HG03039 (cell line): Measurements from ENCODE around the gene SLC13A2.
A peak's percentile ranks its signal among the peaks of the same experiment; 100 is the strongest.

Experiments used
- ATAC-seq: cut with Tn5 transposase; IDR thresholded peaks from one replicate; pipeline ENCODE4 v1.9.1; 2021; ENCODE audit warnings: mild to moderate bottlenecking, moderate library complexity; ENCODE audit not compliant: unreplicated experiment

The SLC13A2 gene

GRCh38 chr17:28470914-28471366 lies 2.5 kb upstream of the SLC13A2 start:
- no peak for ATAC-seq

DNA sequence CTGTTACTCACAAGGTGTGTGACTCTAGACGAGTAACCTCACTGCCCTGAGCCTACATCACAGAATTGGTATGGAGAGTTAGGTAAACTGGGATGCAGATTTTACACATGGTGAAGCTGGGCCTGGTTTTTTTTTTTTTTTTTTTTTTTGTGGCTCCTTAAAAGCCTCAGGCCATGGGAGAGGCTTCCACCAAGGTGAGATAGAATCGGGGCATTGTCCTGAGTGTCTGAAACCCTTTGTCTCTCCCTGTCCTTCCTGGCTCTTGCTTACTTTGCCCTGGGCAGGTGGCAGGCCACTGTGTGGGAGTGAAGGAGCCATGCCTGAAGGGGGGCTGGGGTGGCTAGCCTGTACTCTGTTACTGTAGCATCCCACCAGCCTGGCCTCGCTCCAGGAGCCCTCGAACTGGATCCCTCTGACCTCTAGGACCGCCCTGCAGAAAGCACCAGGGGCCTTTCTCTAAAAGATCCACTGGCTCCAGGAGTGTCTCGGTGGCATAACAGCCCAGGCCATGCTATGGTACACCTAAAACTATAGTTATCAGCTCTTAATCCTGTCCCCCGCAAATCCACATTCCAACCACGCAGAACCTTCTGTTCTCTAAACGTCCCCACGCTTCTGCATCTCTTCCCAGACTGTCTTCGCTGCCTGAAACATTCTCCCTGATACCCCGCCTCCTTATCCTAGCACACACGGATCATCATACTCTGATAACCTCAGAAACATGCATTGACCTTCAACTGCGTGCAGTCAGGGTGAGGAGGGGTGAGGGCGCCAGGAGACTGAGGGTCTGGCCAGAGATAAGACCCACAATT lies 1.7 kb upstream of the SLC13A2 start:
- no peak for ATAC-seq

- no peak for ATAC-seq
These were observed 460 bp upstream of the SLC13A2 start for GRCh38 chr17:28472871-28473497.

GRCh38 chr17:28474111-28474531 lies 677 bp downstream of the SLC13A2 start:
- no peak for ATAC-seq

- no peak for ATAC-seq
These were observed 1.9 kb downstream of the SLC13A2 start for GRCh38 chr17:28475151-28475900.

DNA sequence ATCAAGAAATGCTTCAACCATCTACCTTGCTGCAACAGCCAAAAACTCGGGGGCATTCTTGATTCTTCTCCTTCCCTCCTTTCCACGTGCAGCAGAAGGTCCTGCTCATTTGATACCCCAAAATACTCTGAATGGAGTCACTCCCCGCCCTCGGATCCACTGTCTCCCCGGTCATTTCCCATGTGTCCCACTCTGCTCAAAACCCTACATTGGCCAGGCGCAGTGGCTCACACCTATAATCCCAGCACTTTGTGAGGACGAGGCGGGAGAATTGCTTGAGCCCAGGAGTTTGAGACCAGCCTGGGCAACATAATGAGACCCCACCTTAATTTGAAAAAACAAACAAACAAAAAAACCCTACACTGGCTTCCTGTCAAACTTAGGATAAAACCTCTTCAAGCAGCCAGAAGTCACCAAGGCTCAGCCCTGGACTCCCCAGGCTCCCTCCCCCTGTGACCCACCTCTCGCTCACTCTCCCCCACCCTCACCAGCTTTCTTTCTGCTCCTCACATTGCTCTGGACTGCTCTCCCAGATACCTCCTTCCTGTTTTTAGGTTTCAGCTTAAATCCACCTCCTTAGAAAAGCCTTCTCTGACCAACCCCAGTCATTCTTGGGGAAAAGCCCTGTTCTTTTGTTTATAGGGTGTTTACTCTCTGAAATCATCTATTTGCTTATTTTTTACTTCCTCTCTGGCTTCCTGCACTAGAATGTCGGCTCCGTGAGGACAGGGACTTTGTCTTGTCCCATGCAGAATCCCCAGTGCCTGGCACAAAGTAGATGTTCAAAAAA lies 2.8 kb downstream of the SLC13A2 start:
- no peak for ATAC-seq

- no peak for ATAC-seq
These were observed 4.5 kb downstream of the SLC13A2 start for GRCh38 chr17:28477928-28478327.

DNA sequence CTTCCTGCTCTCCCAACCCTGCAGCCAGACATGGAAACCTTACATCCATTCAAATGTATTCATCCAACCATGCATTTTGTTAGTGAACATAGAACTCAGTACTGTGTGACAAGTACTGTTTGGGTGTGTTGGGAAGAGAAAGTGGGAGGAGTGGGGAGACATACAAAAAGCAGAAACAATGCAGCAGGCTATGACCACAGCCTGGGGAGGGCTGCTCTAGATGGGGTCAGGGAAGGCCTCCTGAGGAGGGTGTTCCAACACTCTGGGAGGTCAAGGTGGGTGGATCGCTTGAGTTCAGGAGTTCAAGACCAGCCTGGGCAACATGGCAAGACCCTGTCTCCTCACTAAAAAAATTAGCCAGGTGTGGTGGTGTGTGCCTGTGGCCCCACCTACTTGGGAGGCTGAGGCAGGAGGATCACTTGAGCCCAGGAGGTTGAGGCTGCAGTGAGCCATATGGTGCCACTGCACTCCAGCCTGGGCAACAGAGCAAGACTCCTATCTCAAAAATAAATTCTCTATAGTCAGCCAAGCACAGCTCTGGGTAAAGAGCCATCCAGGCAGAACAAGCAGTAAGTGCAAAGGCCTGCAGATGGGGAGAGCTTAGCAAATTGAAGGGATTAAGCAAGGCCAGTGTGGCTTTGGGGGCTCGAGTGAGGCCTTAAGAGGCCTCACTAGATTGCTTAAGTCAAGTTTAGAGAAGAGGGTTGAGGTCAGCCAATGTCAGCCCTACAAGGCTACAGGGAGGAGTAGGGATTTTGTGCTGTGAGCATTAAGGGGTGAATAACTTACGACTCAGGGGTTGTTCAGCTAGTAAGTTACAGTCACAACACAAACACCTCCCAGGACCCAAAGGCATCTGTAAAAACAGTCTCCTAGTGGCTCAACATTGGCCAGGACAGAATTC lies 5.5 kb downstream of the SLC13A2 start:
- no peak for ATAC-seq

- no peak for ATAC-seq
These were observed 6.8 kb downstream of the SLC13A2 start for GRCh38 chr17:28480278-28480677.

DNA sequence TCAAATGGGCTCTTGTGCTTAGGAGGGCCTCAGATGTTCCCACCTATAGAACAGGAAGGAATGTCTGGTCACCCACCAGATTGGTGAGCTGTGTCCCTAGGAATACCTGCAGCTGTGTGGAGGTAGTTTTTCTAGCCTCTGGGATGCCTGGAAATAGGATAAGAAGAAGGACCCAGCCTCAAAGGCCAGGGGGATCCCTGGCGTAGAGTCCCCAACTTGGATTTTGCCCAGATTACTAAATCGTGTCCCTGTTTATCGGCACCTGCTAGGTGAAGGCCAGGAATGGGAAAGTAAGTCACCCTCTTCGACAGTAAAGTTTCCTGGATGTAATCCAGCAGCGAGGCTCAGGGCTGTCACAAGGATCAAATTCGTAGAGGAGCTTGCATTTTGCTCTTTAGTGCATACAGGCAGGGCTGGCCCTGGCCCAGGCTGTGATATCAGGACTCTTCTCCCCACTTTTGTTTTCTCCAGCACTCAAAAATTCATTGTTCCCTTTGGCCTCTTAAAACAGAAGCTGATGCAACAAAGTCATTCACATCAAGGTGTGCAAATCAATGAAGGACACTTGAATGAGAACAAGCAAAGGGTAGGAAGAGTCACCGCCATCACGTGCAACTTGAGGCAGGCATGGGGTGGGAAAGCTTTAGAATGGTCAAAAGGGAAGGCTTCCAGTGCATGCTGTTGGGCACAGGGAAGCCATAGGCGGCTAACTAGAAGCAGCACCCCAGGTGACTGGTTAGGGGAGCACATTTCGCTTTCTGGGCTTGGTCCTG lies 7.5 kb downstream of the SLC13A2 start:
- ATAC-seq: no peak

DNA sequence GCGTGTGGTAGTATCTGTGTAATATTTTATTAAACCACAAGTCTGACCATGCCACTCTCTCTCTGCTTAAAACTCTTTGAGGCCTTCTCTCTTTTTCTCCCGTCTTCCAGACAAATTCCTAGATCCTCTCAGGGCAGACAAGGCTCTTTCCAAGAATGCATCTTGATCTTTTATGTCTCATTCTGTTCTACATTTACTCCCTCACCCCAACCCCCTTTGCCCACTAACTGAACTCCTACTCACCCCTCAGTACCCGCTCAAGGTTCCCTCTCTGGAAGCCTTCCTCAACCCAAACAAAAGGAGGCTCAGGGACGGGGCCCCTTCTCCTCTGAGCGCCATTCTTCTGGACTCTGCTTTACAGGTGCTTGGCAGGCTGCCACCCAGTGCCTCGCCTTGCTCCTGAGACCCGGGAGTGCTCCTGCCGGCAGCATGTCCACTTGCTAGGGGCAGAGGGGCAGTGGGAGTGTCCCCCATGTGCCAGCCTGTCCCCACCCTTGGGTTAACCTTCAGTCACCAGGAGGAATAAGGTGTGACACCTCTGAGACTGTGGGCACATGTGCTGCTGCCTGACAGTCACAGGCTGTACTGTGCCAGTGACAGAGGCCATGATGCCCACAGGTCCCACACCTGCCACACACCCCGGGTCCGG lies 9.2 kb downstream of the SLC13A2 start:
- no peak for ATAC-seq

DNA sequence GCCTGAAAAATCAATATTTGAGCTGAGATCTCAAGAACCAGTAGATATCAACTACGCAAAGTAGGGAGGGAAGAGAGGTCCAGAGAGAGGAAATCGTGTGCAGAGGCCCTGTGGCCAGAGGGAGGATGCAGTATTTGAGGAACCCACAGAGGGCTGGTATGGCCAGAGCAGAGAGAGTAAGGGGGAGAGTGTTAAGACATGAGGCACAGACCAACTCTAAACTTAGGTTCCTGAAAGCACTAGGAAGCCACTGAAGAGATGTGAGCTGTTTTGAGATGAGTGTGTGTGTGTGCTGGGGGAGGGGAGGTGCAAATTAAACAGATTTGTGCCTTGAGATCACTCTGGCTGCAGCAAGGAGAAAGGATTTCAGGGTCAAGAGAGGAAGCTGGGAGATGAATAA lies 10.9 kb downstream of the SLC13A2 start:
- peak; percentile 70 for ATAC-seq

GRCh38 chr17:28485049-28485448 lies 11.6 kb downstream of the SLC13A2 start:
- ATAC-seq: no peak

DNA sequence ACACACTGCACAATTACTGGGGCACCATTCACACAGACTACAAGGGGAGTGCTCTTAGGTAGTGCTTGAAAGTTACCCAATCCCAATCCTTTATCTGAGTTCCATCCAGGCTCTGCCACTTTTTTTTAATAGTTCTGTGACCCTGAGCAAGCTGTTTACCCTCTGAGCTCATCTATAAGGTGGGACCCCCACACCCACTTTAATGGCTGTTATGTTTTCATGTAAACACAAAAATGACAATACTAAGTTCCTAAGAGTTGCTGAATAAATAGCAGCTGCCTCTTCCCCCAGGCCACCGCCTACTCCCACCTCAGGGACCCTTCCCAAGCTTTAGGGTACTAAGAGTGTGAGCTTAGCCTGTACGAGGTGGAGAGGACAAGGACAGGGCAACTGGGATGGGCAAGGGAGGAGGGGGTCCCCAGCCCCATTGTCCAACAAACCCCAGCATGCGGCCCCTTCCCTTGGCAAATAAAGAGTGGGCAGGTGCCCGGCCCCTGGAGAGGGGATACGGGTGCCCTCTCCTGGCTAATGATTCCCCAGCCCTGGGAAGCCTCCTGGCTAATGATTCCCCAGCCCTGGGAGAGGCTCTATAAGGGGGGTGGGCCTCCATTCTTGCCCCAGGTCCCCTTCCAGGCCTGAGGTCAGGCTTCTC lies 14.6 kb downstream of the SLC13A2 start:
- ATAC-seq: no peak

- ATAC-seq: no peak
These were observed 15.3 kb downstream of the SLC13A2 start for GRCh38 chr17:28488533-28489276.

- ATAC-seq: no peak
These were observed 17.8 kb downstream of the SLC13A2 start for GRCh38 chr17:28491286-28491685.

GRCh38 chr17:28491860-28492259 lies 18.4 kb downstream of the SLC13A2 start:
- no peak for ATAC-seq
